ES-I3 (cell line): ENCODE measurements around the gene RTL1.

Experiments used
- H3K36me3 ChIP-seq: 2 replicates; pipeline ENCODE4 v1.6.1; 2013; ENCODE audit warnings: mild to moderate bottlenecking, low read length, control low read depth, moderate library complexity; ENCODE audit not compliant: insufficient read depth
- H3K4me1 ChIP-seq: 2 replicates; pipeline ENCODE4 v1.6.1; 2013; ENCODE audit warnings: mild to moderate bottlenecking, control low read depth, low read length; ENCODE audit not compliant: insufficient read depth
- H3K9ac ChIP-seq: 2 replicates; pipeline ENCODE4 v1.6.1; 2013; ENCODE audit warnings: low read depth, mild to moderate bottlenecking, low read length, moderate library complexity
- H3K9me3 ChIP-seq: 2 replicates; pipeline ENCODE4 v1.6.1; 2013; ENCODE audit warnings: mild to moderate bottlenecking, low read length, moderate library complexity; ENCODE audit not compliant: control insufficient read depth, insufficient read depth

The RTL1 gene

DNA sequence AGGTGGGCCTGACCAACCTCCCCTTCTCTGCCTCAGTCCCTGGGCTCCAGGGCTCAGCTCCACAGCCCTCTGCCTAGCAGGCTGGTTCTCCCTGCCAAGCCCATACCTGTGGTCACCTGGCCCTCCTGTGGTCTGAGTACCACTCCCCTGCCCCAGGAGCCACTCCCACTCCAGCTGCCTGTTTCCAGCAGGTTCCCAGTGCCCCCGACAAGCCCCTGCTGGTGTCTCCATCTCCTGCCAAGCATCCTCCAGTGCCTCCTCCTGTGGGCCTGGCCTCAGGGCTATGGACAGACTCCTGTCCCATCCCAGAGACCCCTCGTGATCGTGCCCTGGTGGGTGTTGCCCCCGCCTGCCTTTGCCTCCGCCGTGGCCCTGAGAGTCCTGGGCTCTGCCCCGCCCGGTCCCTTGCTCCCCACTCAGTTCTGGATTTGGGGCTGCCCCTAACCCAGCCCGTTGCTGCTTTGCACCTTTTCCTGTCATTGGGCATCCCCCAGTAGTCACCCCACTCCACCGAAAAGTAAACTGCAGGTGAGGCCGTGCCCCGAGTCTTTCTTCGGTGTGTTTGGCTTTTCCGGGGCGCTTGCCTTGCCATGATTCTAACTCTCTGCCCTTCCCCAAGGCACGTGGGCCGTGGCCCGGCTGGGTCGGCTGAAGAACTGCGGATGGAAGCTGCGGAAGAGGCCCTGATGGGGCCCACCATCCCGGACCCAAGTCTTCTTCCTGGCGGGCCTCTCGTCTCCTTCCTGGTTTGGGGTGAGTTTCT, 67.8 kb downstream of the RTL1 start:
- Histone ChIP-seq H3K9ac (no peak overlapping the region), H3K9me3 (no peaks in the 10 kb centered on the region; the same call in 1 of the 2 replicates), H3K4me1 (peaks cover 22% of the 10 kb centered on the region), H3K36me3 (no peaks in the 10 kb centered on the region)

DNA sequence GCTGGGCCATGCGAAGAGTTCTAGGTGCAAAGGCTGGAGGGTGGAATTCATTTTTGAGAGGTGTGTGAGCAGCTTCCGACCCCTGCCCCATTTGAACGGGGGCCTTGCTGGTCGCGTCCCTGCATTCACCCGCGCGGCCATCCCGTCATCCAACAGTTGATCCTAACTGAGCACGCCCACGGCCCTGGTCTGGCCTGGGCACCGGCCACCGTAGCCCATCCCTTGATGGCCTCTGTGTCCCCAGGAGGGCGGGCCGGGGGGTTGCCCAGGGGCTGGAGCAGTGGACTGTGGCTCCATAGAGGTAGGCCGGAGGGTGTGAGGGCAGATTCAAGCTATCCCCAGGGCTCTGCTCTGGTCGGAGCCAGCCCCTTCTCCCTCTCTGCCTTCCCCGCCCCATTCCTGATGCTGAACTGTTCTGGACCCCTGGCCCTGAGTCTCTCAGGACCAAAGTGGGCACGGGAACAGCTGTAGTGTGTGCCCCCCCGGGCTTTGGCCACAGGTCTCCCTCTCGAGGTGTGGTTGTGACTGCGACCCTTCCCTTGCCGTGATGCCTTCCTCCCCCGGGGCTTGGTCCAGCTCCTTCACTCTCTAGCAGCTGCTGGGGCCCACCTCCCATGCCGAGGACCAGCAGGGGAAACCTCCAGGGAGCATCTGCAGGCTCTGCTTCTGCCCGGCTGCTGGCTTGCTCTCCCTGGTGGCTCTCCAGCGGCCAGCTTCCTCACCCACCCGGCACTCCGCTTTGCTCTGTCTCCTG, 68.6 kb downstream of the RTL1 start:
- peaks cover 19% of the 10 kb centered on the region for H3K4me1 ChIP-seq
- H3K9ac ChIP-seq: no peak overlapping the region
- H3K9me3 ChIP-seq: no peaks in the 10 kb centered on the region; the same call in 1 of the 2 replicates
- H3K36me3 ChIP-seq: no peaks in the 10 kb centered on the region

GRCh38 chr14:100834082-100834793, 69.3 kb downstream of the RTL1 start:
- Histone ChIP-seq H3K4me1 (peaks cover 15% of the 10 kb centered on the region), H3K9ac (no peak overlapping the region), H3K36me3 (no peaks in the 10 kb centered on the region), H3K9me3 (no peaks in the 10 kb centered on the region; the same call in 1 of the 2 replicates)

GRCh38 chr14:100832311-100832960, 71.1 kb downstream of the RTL1 start:
- Histone ChIP-seq H3K4me1 (peaks cover 14% of the 10 kb centered on the region), H3K36me3 (no peaks in the 10 kb centered on the region), H3K9ac (no peak overlapping the region), H3K9me3 (no peaks in the 10 kb centered on the region; the same call in 1 of the 2 replicates)

- Histone ChIP-seq H3K9me3 (no peaks in the 10 kb centered on the region; the same call in 1 of the 2 replicates), H3K4me1 (peaks cover 14% of the 10 kb centered on the region), H3K36me3 (no peaks in the 10 kb centered on the region), H3K9ac (no peak overlapping the region)
These were observed 72.8 kb downstream of the RTL1 start for GRCh38 chr14:100830681-100831080.
